AG04450 (cell line): ENCODE results near the gene KCNQ1OT1. TPM values are rescaled to one million over a fixed set of nuclear protein-coding genes. Genes with fewer than 3 reads are reported as not detected.

Source experiments
- CTCF ChIA-PET: fragments of 300-600, 350-600 bp; formaldehyde crosslinking; extraction: SDS; loops from one replicate; lab custom pipeline; 2022; ENCODE audit warnings: antibody characterized with exemption, inconsistent platforms; lab: Charles Lee
- POLR2A ChIA-PET: fragments of 350-600 bp; formaldehyde crosslinking; extraction: SDS; loops from one replicate; lab custom pipeline; 2021; ENCODE audit warnings: antibody characterized with exemption, inconsistent platforms; lab: Yijun Ruan, JAX
- DNase-seq: peaks from one replicate; pipeline ENCODE4 v3.0.0-alpha.2; 2011; ENCODE audit warnings: low read depth, low spot score
- H3K27ac ChIP-seq: one replicate; pipeline ENCODE4 v1.5.1; 2012; ENCODE audit warnings: low read depth, low read length, control low read depth
- H3K27me3 ChIP-seq: one replicate; pipeline ENCODE4 v1.6.0; 2012; ENCODE audit warnings: low read length; ENCODE audit not compliant: control insufficient read depth, insufficient read depth
- H3K4me3 ChIP-seq: 2 replicates; pipeline ENCODE4 v1.5.1; 2011; ENCODE audit warnings: mild to moderate bottlenecking, low read depth, low read length, control low read depth
- H3K9me3 ChIP-seq: 2 replicates; pipeline ENCODE4 v1.5.1; 2012; ENCODE audit warnings: low read length; ENCODE audit not compliant: control insufficient read depth, insufficient read depth
- CTCF ChIP-seq: IDR thresholded peaks from 2 replicates; pipeline ENCODE4 v1.5.1; 2011; ENCODE audit warnings: low read depth, low read length, control low read depth, inconsistent platforms
- polyA plus RNA-seq: library from polyadenylated mRNA; depleted of rRNA; stranded (reverse); fragments of >200 nt; gene quantifications from 2 replicates; pipeline ENCODE4 v1.2.3, GENCODE V29; 2011

The KCNQ1OT1 gene
- polyA plus RNA-seq, 1 experiment = 0.33 TPM

GRCh38 chr11:2719831-2720590 is 20.2 kb upstream of the KCNQ1OT1 start:
- TF ChIP-seq CTCF = no peak
- Histone ChIP-seq H3K9me3 (no peaks in the 10 kb centered on the region; the same call in 1 of the 2 replicates), H3K27ac (no peak overlapping the region), H3K27me3 (peaks cover 55% of the 10 kb centered on the region), H3K4me3 (no peak overlapping the region)
- ChIA-PET CTCF (no interaction called here), POLR2A (no interaction called here)
- DNase-seq = no peak

DNA sequence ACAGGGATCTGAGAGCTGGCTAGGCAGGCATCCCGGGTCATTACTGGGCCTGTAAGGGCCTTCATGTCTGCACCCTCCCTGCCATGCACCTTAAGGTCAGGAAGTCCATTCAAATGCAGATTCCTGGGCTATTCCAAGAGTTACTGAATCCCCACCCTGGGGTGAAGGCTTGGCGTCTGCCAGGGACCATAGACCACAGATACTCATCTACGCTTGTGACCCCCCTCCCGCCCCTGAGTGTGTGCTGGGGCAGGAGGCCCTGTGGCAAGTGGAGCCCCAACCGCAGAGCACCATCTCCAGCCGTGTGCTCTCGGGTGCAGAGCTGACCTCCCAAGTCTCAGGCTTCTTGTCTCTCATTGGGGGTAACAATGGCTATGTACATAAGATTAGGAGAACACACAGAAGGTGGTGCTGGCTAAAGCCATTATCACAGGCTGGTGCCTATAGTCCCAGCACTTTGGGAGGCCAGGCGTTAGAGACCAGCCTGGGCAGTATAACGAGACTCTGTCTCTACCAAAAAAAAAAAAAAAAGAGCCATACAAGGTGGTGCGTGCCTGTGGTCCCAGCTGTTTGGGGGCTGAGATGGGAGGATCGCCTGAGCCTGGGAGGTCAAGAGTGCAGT is 19.1 kb upstream of the KCNQ1OT1 start:
- Histone ChIP-seq H3K27ac (no peak overlapping the region), H3K27me3 (peaks cover 53% of the 10 kb centered on the region), H3K4me3 (no peak overlapping the region), H3K9me3 (no peaks in the 10 kb centered on the region; the same call in 1 of the 2 replicates)
- ChIA-PET POLR2A (no interaction called here), CTCF (no interaction called here)
- TF ChIP-seq CTCF = no peak
- DNase-seq = no peak

DNA sequence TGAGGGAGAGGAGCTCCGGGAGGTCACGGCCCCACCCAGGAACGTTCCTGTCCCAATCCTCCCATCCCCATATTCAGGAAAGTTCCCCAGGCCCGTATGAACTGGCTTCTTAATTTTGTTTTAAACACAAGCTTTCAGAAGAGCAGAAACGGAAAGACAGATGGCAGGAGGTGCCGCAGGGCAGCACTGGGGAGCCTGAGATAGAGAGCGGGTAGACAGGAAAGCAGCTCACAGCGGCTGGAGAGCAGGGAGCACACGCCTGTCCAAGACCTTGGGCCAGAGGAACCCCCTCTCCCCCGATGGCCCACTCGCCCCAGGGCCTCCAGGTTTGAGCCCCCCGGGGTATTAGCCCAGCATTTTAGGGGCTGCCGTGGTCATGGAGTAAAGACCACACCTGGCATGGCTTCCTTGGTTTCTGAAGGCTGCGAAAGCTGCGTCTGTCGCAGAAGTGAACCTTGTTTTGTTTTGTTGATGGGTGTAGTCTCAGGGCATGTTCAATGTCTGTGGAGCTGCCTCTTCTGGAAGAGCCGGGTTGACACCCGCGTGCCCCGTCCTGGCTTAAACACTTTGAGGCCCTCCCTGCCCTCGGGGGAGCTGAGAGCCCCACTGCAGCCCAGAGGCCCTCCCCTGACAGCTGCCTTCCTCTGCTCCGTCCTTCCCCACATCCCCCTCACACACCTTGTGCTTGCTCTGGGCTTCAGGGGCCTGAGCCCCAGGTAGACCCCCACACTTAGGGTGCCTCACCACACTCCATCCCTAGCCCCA is 17.9 kb upstream of the KCNQ1OT1 start:
- POLR2A ChIA-PET = interaction anchor here (0.8 kb wide), 1 partner anchor 18 kb away, joined by 5 read pairs; the partner anchor contains the start of gene KCNQ1OT1
- peaks cover 55% of the 10 kb centered on the region for H3K27me3 ChIP-seq
- CTCF ChIA-PET = no interaction called here
- H3K27ac ChIP-seq = no peak overlapping the region
- H3K9me3 ChIP-seq = no peaks in the 10 kb centered on the region; the same call in 1 of the 2 replicates
- no peak for TF ChIP-seq CTCF
- H3K4me3 ChIP-seq = no peak overlapping the region
- DNase-seq = no peak

- POLR2A ChIA-PET = no interaction called here
- no peak for DNase-seq
- TF ChIP-seq CTCF = no peak
- Histone ChIP-seq H3K9me3 (no peaks in the 10 kb centered on the region; the same call in 1 of the 2 replicates), H3K27me3 (peaks cover 52% of the 10 kb centered on the region), H3K27ac (no peak overlapping the region), H3K4me3 (no peak overlapping the region)
- CTCF ChIA-PET = no interaction called here
Measured at GRCh38 chr11:2716376-2717095, 16.7 kb upstream of the KCNQ1OT1 start.
